OCI-LY3 (cell line): ENCODE results near the gene SEMA6D.

Source experiments
- H2AFZ ChIP-seq: fragments of 200-600, 300-600 bp; shearing (Covaris generic); 2 replicates; pipeline ENCODE4 v1.6.0; 2014; ENCODE audit warnings: antibody characterized with exemption, low read depth, low read length
- H3K27ac ChIP-seq: fragments of 200-600, 300-600 bp; sonication (generic); 2 replicates; pipeline ENCODE4 v1.5.1; 2014; ENCODE audit warnings: mild to moderate bottlenecking, low read length, moderate library complexity, mixed read lengths
- H3K27me3 ChIP-seq: fragments of 200-600, 300-600 bp; sonication (generic); 2 replicates; pipeline ENCODE4 v1.6.1; 2014; ENCODE audit warnings: low read depth, low read length, mixed read lengths
- H3K36me3 ChIP-seq: fragments of 200-600, 300-600 bp; sonication (generic); replicated peaks from 2 replicates; pipeline ENCODE3; 2014; ENCODE audit warnings: low read depth, low read length, mixed read lengths
- H3K4me1 ChIP-seq: fragments of 300-600, 200-600 bp; sonication (generic); 2 replicates; pipeline ENCODE4 v1.6.1; 2014; ENCODE audit warnings: low read length, mixed read lengths
- H3K4me2 ChIP-seq: fragments of 200-600, 300-600 bp; sonication (generic); 2 replicates; pipeline ENCODE4 v1.6.1; 2014; ENCODE audit warnings: low read length, mixed read lengths
- H3K4me3 ChIP-seq: fragments of 300-600, 200-600 bp; sonication (generic); 2 replicates; pipeline ENCODE4 v1.5.1; 2014; ENCODE audit warnings: antibody characterized with exemption, mild to moderate bottlenecking, low read length, moderate library complexity
- H3K79me2 ChIP-seq: fragments of 300-600, 200-600 bp; shearing (Covaris generic); 2 replicates; pipeline ENCODE4 v1.6.1; 2014; ENCODE audit warnings: mild to moderate bottlenecking, low read length, mixed read lengths
- H3K9ac ChIP-seq: fragments of 300-600, 200-600 bp; shearing (Covaris generic); 2 replicates; pipeline ENCODE4 v1.6.0; 2014; ENCODE audit warnings: mild to moderate bottlenecking, low read length, moderate library complexity
- H3K9me3 ChIP-seq: fragments of 200-600, 300-600 bp; shearing (Covaris generic); 2 replicates; pipeline ENCODE4 v1.6.1; 2014; ENCODE audit warnings: low read length, mixed read lengths; ENCODE audit not compliant: insufficient read depth
- H4K20me1 ChIP-seq: fragments of 200-600, 300-600 bp; sonication (generic); 2 replicates; pipeline ENCODE4 v1.6.1; 2016; ENCODE audit warnings: low read length, mixed read lengths; ENCODE audit not compliant: insufficient read depth
- EZH2phosphoT487 ChIP-seq: fragments of 200-600 bp; shearing (Covaris generic); IDR thresholded peaks from 2 replicates; pipeline ENCODE4 v1.6.1; 2018; ENCODE audit warnings: antibody characterized with exemption, mixed run types, low read depth
- TF ChIP-seq, protein P1 (sequence below): fragments of 200-600, 300-600 bp; sonication (generic); IDR thresholded peaks from 2 replicates; pipeline ENCODE4 v1.5.1; 2014; ENCODE audit warnings: antibody characterized with exemption, low read length, low read depth

The SEMA6D gene

DNA sequence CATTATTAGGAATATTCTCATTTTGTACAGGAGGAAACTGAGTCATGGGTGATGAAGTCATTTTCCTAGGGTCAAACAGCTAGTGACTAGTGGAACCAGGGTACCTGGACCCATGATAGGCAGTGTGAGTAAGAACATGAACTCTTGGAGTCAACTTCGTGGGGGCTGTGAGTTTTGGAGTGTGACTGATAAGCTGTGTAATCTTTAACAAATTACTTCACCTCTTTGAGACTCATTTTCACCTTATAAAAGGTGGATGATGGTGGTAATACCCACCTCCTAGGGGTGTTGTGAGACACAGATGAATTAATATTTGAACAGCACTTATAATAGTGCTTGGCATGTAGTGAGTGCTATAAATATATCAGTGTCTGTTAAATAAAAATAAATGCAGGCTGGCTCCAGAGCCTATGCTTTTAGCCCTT is 9.1 kb downstream of the SEMA6D start:
- Histone ChIP-seq H2AFZ (no peak overlapping the region), H3K4me2 (no peak overlapping the region), H3K4me3 (no peak overlapping the region), H3K79me2 (no peaks in the 10 kb centered on the region), H3K9me3 (no peaks in the 10 kb centered on the region), H3K4me1 (no peaks in the 10 kb centered on the region), H3K27ac (no peak overlapping the region), H3K36me3 (no peaks in the 10 kb centered on the region), H3K27me3 (peaks cover 39% of the 10 kb centered on the region), H3K9ac (no peak overlapping the region), H4K20me1 (no peaks in the 10 kb centered on the region)
- TF ChIP-seq, protein P1, sequence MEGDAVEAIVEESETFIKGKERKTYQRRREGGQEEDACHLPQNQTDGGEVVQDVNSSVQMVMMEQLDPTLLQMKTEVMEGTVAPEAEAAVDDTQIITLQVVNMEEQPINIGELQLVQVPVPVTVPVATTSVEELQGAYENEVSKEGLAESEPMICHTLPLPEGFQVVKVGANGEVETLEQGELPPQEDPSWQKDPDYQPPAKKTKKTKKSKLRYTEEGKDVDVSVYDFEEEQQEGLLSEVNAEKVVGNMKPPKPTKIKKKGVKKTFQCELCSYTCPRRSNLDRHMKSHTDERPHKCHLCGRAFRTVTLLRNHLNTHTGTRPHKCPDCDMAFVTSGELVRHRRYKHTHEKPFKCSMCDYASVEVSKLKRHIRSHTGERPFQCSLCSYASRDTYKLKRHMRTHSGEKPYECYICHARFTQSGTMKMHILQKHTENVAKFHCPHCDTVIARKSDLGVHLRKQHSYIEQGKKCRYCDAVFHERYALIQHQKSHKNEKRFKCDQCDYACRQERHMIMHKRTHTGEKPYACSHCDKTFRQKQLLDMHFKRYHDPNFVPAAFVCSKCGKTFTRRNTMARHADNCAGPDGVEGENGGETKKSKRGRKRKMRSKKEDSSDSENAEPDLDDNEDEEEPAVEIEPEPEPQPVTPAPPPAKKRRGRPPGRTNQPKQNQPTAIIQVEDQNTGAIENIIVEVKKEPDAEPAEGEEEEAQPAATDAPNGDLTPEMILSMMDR, result no peak
- TF ChIP-seq EZH2phosphoT487, result no peak

GRCh38 chr15:47727137-47727536 is 9.8 kb downstream of the SEMA6D start:
- Histone ChIP-seq H3K4me3 (no peak overlapping the region), H3K27ac (no peak overlapping the region), H3K4me1 (no peaks in the 10 kb centered on the region), H3K4me2 (no peak overlapping the region), H3K27me3 (peaks cover 32% of the 10 kb centered on the region), H2AFZ (no peak overlapping the region), H3K9me3 (no peaks in the 10 kb centered on the region), H3K79me2 (no peaks in the 10 kb centered on the region), H4K20me1 (no peaks in the 10 kb centered on the region), H3K9ac (no peak overlapping the region), H3K36me3 (no peaks in the 10 kb centered on the region)
- TF ChIP-seq EZH2phosphoT487, result no peak
- TF ChIP-seq, protein P1, result no peak

GRCh38 chr15:47727676-47728075 is 10.4 kb downstream of the SEMA6D start:
- no peaks in the 10 kb centered on the region for H3K9me3 ChIP-seq
- no peak for TF ChIP-seq EZH2phosphoT487
- TF ChIP-seq, protein P1, result no peak
- no peaks in the 10 kb centered on the region for H3K79me2 ChIP-seq
- no peaks in the 10 kb centered on the region for H3K4me1 ChIP-seq
- no peak overlapping the region for H3K27ac ChIP-seq
- no peak overlapping the region for H3K4me3 ChIP-seq
- H4K20me1 ChIP-seq, result no peaks in the 10 kb centered on the region
- H3K4me2 ChIP-seq, result no peak overlapping the region
- H3K27me3 ChIP-seq, result peaks cover 29% of the 10 kb centered on the region
- H3K36me3 ChIP-seq, result no peaks in the 10 kb centered on the region
- H2AFZ ChIP-seq, result no peak overlapping the region
- no peak overlapping the region for H3K9ac ChIP-seq

- Histone ChIP-seq H4K20me1 (no peaks in the 10 kb centered on the region), H2AFZ (no peak overlapping the region), H3K27me3 (peaks cover 31% of the 10 kb centered on the region), H3K4me1 (no peaks in the 10 kb centered on the region), H3K79me2 (no peaks in the 10 kb centered on the region), H3K4me2 (no peak overlapping the region), H3K9me3 (no peaks in the 10 kb centered on the region), H3K36me3 (no peaks in the 10 kb centered on the region), H3K4me3 (no peak overlapping the region), H3K27ac (no peak overlapping the region), H3K9ac (no peak overlapping the region)
- TF ChIP-seq, protein P1, result no peak
- TF ChIP-seq EZH2phosphoT487, result no peak
Observed at GRCh38 chr15:47728426-47728825, 11.1 kb downstream of the SEMA6D start.
